ENCODE results near the gene RS1.

DNA sequence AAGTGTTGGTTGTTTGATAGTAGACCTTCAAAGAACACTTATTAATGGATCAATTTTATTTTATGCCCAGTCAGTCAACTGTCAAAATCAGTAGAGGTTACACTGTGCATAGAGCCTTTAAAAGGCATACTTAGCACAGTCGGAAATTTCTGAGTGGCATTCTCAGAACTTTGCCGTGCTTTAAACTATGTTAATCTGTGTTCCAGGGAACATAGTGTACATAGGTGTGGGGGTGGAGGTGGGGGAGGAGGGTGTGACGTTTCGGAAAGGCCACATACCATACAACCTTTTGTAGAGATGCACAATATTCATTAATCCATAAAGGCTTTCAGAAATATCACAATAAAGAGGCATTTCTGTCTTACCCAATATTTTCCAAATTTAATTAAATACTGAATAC is 75.8 kb downstream of the RS1 start:
- no peak for TF ChIP-seq EZH2 (IDR thresholded peaks at IDR 0.05; ENCODE audit: low read length)
- TF ChIP-seq, protein P1, sequence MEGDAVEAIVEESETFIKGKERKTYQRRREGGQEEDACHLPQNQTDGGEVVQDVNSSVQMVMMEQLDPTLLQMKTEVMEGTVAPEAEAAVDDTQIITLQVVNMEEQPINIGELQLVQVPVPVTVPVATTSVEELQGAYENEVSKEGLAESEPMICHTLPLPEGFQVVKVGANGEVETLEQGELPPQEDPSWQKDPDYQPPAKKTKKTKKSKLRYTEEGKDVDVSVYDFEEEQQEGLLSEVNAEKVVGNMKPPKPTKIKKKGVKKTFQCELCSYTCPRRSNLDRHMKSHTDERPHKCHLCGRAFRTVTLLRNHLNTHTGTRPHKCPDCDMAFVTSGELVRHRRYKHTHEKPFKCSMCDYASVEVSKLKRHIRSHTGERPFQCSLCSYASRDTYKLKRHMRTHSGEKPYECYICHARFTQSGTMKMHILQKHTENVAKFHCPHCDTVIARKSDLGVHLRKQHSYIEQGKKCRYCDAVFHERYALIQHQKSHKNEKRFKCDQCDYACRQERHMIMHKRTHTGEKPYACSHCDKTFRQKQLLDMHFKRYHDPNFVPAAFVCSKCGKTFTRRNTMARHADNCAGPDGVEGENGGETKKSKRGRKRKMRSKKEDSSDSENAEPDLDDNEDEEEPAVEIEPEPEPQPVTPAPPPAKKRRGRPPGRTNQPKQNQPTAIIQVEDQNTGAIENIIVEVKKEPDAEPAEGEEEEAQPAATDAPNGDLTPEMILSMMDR (optimal IDR thresholded peaks at IDR 0.05 in 1 of 3, IDR thresholded peaks at IDR 0.05 in 1 of 3, conservative IDR thresholded peaks at IDR 0.05 in 1 of 3; ENCODE audit: extremely low read depth in 1 of 3, insufficient read depth in 2 of 3, low read length in 3 of 3) = no peak
